Right lobe of liver (tissue), 6 donors: ENCODE data around the gene SLC9A7. TPM values are rescaled to one million over a fixed set of nuclear protein-coding genes. Genes with fewer than 3 reads are reported as not detected.

Experiments used
- ATAC-seq, 4 donors: fragments of 200-7000 bp; cut with Tn5 transposase; one replicate each; pipeline ENCODE4 v1.9.1; 2020; ENCODE audit warnings: mild to moderate bottlenecking in 4 of 4, moderate library complexity in 4 of 4
- DNase-seq, 3 donors: peaks; one replicate each; pipeline ENCODE4 v3.0.0-alpha.2; 2020
- H3K27ac ChIP-seq, 3 donors: fragments of 200-600 bp; one replicate each; pipeline ENCODE4 v1.8.0; 2022
- H3K27me3 ChIP-seq, 2 donors: fragments of 200-600 bp; one replicate each; pipeline ENCODE4 v1.8.0; 2022
- H3K36me3 ChIP-seq, 4 donors: fragments of 200-600 bp; sonication (generic) in 1 of 4; one replicate each; pipeline versions ENCODE4 v1.5.1 to v1.8.0; 2017 to 2022; ENCODE audit warnings: control low read depth in 1 of 4
- H3K4me1 ChIP-seq, 4 donors: fragments of 200-600 bp; sonication (generic) in 1 of 4; one replicate each; pipeline versions ENCODE4 v1.5.1 to v1.8.0; 2017 to 2022; ENCODE audit warnings: control low read depth in 1 of 4
- H3K4me3 ChIP-seq, 3 donors: fragments of 200-600 bp; one replicate each; pipeline ENCODE4 v1.8.0; 2022
- H3K9me3 ChIP-seq, 4 donors: fragments of 200-600 bp; sonication (generic) in 1 of 4; one replicate each; pipeline versions ENCODE4 v1.5.1 to v1.8.0; 2017 to 2022; ENCODE audit warnings: control low read depth in 1 of 4
- POLR2A ChIP-seq: fragments of 450-650 bp; IDR thresholded peaks from one replicate; pipeline ENCODE4 v1.6.1; 2017; ENCODE audit warnings: antibody characterized with exemption, mild to moderate bottlenecking
- WGBS: methylation state at CpG from one replicate; pipeline ENCODE4 v1.1.6; 2018; ENCODE audit warnings: low coverage, low lambda C conversion rate; ENCODE audit not compliant: insufficient coverage; ENCODE audit errors: missing lambda C conversion rate; 5-methylcytosine and 5-hydroxymethylcytosine counted together
- intact Hi-C, 2 donors: fragments of 100-400 bp; cut with DNase I; formaldehyde crosslinking; loops; one replicate each; pipeline versions ENCODE4 v1.11.2 to v1.14.1; 2022
- total RNA-seq, 6 experiments: library from RNA; depleted of rRNA in 2 of 6; stranded (reverse); fragments of >200 nt in 2 of 6; fragmentation: NEBNext Ultra II Directional in 3 of 6; extraction: Animal tissue kit (Norgen Biotek cat#: 25700) in 3 of 6; gene quantifications; one replicate each; pipeline versions ENCODE4 v1.1.0 to v1.2.4, GENCODE V29; 2016 to 2023
- TF ChIP-seq, protein P1 (sequence below), 4 donors: fragments of 200-600 bp in 3 of 4; fragments of 450-650 bp in 1 of 4; IDR thresholded peaks; one replicate each; pipeline versions ENCODE4 v1.5.1 to v1.8.0; 2016 to 2022; ENCODE audit warnings: antibody characterized with exemption in 4 of 4, mild to moderate bottlenecking in 2 of 4
- donor health status: DM: no; HTN: yes; CAD: no.
- donor health status: DM: no; HTN: no; CAD: no.
- donor health status: DM: no; HTN: no; CAD: no.
- donor health status: DM: no; HTN: yes; CAD: no.
- donor health status: DM: no; HTN: yes; CAD: no.

Gene SLC9A7
- total RNA-seq, 6 experiments from 2014 or later = 5.7 to 9.0 (median 6.4) TPM

DNA sequence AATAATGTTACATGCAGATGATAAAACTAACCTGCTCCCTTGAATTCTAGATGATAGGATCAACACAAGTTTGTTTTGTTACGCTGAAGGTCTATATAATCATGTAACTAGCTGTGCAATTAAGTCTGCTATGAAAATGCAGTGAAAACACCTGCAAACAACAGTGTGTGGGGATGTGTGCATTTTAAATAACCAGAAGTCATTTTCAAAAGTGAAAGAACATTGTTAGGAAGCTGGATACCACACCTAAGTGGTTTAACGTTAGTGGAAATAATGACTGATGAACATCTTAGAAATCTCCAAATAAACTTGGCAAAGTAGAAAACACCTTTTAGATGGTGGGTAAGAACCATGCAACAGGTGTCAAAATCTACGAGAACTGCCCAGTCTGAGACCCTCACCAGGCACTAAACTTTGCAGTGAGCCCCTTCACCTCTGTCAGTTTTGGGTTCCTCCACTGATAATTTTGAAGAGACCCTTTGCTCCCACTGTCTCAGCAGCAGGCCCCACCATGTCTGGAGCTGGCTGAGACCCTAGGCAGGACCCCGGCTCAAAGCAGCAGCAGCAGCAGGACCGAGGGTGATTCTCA is 148.8 kb downstream of the SLC9A7 start:
- Histone ChIP-seq H3K27me3 (no peaks in the 10 kb centered on the region), H3K36me3 (no peaks in the 10 kb centered on the region), H3K27ac (no peak overlapping the region), H3K4me3 (no peak overlapping the region), H3K4me1 (no peaks in the 10 kb centered on the region), H3K9me3 (no peaks in the 10 kb centered on the region)
- ATAC-seq (no peak), DNase-seq (no peak)
- intact Hi-C loops = no loop called here
- TF ChIP-seq, protein P1, sequence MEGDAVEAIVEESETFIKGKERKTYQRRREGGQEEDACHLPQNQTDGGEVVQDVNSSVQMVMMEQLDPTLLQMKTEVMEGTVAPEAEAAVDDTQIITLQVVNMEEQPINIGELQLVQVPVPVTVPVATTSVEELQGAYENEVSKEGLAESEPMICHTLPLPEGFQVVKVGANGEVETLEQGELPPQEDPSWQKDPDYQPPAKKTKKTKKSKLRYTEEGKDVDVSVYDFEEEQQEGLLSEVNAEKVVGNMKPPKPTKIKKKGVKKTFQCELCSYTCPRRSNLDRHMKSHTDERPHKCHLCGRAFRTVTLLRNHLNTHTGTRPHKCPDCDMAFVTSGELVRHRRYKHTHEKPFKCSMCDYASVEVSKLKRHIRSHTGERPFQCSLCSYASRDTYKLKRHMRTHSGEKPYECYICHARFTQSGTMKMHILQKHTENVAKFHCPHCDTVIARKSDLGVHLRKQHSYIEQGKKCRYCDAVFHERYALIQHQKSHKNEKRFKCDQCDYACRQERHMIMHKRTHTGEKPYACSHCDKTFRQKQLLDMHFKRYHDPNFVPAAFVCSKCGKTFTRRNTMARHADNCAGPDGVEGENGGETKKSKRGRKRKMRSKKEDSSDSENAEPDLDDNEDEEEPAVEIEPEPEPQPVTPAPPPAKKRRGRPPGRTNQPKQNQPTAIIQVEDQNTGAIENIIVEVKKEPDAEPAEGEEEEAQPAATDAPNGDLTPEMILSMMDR (IDR thresholded peaks at IDR 0.05) = no peak
- TF ChIP-seq POLR2A = no peak
- 48% methylated on average over 4 of the region's 5 CpGs for WGBS

DNA sequence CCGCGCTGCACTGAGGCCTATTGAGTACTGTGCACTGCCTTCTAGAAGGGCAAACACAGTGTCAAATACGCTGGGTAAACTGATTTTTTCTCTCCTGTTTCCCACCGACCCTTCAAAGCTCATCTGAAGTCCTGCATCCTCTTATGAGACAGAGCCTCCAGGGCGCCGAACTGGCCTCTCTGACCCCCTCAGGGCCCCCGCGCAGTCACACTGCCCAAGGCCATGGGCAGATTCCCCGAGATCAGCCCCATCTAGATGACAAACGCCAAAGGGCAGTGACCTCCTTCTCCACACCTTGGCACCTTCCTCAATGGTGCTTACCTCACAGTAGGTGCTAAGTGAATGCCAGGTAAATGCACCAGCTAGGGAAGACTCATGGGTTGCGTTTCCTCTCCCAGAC is 151.0 kb downstream of the SLC9A7 start:
- TF ChIP-seq POLR2A = no peak
- TF ChIP-seq, protein P1 (IDR thresholded peaks at IDR 0.05) = no peak
- Histone ChIP-seq H3K4me3 (no peak overlapping the region), H3K27me3 (no peaks in the 10 kb centered on the region), H3K4me1 (peaks cover 0 to 8% (median 4%) of the 10 kb centered on the region in 4 donors), H3K9me3 (no peaks in the 10 kb centered on the region), H3K36me3 (no peaks in the 10 kb centered on the region), H3K27ac (no peak overlapping the region)
- DNase-seq (no peak), ATAC-seq (no peak)
- 58% methylated on average over 5 of the region's 11 CpGs for WGBS
- intact Hi-C loops = no loop called here

DNA sequence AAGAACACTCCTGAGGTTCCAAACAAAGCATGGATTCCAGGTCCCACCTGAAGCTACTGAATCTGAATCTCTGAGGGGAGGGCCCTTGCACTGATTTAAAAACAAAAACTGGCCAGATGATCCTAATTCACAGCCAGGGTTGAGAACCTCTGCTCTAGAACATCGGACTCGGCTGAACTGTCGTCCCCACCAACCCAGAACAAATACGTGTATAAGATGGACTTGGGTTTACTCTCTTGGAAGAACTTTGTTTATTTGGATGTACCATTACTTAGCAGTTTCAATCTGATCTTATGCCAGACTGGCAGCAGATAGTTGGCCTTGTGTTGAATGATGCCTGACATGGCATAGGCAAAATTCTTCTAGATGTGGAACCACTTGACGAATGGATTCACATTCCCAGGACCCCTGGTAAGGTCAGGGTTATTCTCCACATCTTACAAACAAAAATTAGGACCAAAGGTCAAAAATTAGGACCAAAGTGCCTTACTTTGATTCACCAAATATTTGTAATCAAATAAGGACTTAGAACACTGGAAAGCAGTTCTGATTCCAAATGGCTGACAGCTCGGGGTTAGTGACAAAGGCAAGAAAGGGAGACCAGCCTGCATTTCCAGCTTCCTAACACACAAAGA is 156.3 kb downstream of the SLC9A7 start:
- TF ChIP-seq POLR2A = no peak
- TF ChIP-seq, protein P1 (IDR thresholded peaks at IDR 0.05) = no peak
- peak in 1 of 3 donors; percentile 46 for DNase-seq
- 43% methylated on average over 6 of the region's 6 CpGs for WGBS
- intact Hi-C loops = no loop called here
- Histone ChIP-seq H3K27me3 (no peaks in the 10 kb centered on the region), H3K36me3 (no peaks in the 10 kb centered on the region), H3K4me3 (no peak overlapping the region), H3K9me3 (no peaks in the 10 kb centered on the region), H3K27ac (peak overlapping the region in 2 of 3 donors; percentile 25 to 29), H3K4me1 (peaks cover 0 to 10% (median 5%) of the 10 kb centered on the region in 4 donors)
- ATAC-seq = peak; percentile 50 to 76 (median 61)

DNA sequence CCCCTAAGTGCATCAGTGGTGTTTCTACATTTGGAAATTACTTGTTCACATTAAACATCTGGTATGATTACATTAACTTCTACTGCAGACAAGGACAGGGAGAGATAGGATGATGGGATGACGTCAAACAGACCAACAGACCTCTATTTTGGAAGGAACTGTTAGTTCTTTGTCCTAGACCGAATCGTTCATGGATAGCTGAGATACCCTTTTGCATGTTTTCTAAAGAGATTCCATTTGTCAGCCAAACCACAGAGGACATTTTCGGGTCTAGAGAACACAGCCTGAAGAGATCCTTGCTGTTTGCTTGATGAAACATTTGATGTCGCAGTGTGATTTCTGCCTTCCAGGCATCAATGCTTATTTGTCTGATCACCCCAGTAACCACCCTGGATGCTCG is 157.6 kb downstream of the SLC9A7 start:
- Histone ChIP-seq H3K27me3 (no peaks in the 10 kb centered on the region), H3K4me3 (peak overlapping the region in 1 of 3 donors; percentile 13), H3K9me3 (no peaks in the 10 kb centered on the region), H3K36me3 (no peaks in the 10 kb centered on the region), H3K27ac (peak overlapping the region in 1 of 3 donors; percentile 25), H3K4me1 (peaks cover 0 to 10% (median 5%) of the 10 kb centered on the region in 4 donors)
- intact Hi-C loops = no loop called here
- DNase-seq (no peak), ATAC-seq (peak in 2 of 4 donors; percentile 7 to 37)
- WGBS = 28% methylated on average over 5 of the region's 6 CpGs
- TF ChIP-seq, protein P1 (IDR thresholded peaks at IDR 0.05) = no peak
- no peak for TF ChIP-seq POLR2A
